ENCODE data around the gene WFS1. TPM values are rescaled to one million over a fixed set of nuclear protein-coding genes. Genes with fewer than 3 reads are reported as not detected.

WFS1 gene
- total RNA-seq, 2 experiments from 2014 or later = 1.8 to 2.8 TPM

DNA sequence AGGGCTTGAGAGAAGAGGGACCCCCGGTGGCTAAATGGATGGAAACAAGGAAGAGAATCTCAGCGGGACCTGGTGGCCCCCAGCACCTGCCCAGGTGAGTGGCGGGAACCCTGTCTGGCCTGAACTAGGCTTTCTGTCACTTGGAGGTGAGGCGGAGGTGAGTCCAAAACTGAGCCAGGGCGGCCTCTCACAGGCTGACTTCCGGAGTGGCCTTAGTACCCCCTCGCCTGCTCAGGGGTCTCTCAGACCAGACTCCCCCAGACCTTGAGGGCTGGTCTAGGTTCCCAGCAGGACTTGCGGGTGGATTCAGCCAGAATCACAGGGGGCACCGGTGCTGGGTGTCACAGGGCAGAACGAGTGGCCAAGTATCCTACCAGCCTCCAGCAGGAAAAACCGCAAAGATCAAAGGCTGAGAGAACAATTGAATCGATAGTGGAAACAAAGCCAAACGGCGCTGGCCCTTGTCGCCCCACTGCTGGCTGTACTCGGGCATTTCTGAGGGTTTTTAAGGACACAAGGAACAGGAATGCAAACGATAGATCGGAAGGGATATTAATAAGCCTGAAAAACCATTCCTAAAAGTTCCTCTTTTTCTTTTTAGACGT, 67.8 kb downstream of the WFS1 start:
- Mint-ChIP-seq H3K36me3 (ENCODE audit: low read depth) (no peaks in the 10 kb centered on the region), H3K9me3 (no peaks in the 10 kb centered on the region), H3K27ac (no peak overlapping the region), H3K4me1 (ENCODE audit: low read depth) (peaks cover 13% of the 10 kb centered on the region), H3K4me3 (no peak overlapping the region), H3K27me3 (peaks cover 42% of the 10 kb centered on the region)
- intact Hi-C loops (cut with micrococcal nuclease) = no loop called here
- ChIA-PET POLR2A (no interaction called here), CTCF (interaction anchor here (1.2 kb wide), 1 partner anchor 10 kb away, joined by 4 read pairs; no protein-coding TSS in a partner anchor)
- TF ChIP-seq, protein P1, sequence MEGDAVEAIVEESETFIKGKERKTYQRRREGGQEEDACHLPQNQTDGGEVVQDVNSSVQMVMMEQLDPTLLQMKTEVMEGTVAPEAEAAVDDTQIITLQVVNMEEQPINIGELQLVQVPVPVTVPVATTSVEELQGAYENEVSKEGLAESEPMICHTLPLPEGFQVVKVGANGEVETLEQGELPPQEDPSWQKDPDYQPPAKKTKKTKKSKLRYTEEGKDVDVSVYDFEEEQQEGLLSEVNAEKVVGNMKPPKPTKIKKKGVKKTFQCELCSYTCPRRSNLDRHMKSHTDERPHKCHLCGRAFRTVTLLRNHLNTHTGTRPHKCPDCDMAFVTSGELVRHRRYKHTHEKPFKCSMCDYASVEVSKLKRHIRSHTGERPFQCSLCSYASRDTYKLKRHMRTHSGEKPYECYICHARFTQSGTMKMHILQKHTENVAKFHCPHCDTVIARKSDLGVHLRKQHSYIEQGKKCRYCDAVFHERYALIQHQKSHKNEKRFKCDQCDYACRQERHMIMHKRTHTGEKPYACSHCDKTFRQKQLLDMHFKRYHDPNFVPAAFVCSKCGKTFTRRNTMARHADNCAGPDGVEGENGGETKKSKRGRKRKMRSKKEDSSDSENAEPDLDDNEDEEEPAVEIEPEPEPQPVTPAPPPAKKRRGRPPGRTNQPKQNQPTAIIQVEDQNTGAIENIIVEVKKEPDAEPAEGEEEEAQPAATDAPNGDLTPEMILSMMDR (IDR thresholded peaks at IDR 0.05) = no peak
- ATAC-seq (no peak), DNase-seq (no peak)

DNA sequence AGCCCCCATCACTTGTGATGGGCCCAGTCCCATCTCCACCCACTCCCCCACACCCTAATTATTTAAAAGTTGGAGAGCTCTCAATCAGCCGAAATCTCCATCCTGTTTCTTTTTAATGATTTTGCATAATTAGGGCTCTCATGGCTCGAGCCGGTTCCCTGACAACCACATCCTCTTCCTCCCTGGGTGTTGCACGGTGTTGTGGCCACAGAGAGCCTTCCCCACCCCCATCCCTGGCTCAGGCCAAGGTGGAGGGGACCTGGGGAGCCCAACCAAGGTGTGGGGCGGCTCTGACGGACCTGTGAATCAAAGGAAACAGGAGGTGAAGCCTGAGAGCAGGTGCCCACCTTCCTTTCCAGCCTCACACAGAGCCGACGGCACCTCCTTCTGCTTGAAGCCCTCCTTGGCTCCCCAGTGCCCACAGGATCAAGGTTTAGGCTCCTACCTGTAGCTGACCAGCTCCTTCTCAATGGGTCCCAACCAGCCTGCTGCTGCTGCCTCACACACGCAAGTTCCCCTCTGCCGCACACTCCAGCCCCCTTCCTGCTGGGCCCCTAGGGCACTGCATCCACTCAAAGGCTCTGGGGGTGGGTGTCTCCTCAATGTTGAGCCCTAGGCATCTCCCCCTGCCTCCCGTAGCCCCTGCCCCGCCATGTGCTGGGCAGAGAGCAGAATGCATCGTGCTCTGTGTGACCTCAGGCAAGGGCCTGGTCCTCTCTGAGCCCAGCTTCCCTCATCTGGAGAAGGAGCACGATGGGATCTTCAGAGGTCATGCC, 68.7 kb downstream of the WFS1 start:
- POLR2A ChIA-PET = no interaction called here
- peaks cover 13% of the 10 kb centered on the region for H3K4me1 Mint-ChIP-seq (ENCODE audit: low read depth)
- DNase-seq (peak; percentile 39), ATAC-seq (peak; percentile 58)
- H3K27ac Mint-ChIP-seq = no peak overlapping the region
- no peak overlapping the region for H3K4me3 Mint-ChIP-seq
- H3K9me3 Mint-ChIP-seq = no peaks in the 10 kb centered on the region
- intact Hi-C loops (cut with micrococcal nuclease) = no loop called here
- CTCF ChIA-PET = no interaction called here
- H3K27me3 Mint-ChIP-seq = peaks cover 44% of the 10 kb centered on the region
- H3K36me3 Mint-ChIP-seq (ENCODE audit: low read depth) = no peaks in the 10 kb centered on the region
- TF ChIP-seq, protein P1 (IDR thresholded peaks at IDR 0.05) = no peak

DNA sequence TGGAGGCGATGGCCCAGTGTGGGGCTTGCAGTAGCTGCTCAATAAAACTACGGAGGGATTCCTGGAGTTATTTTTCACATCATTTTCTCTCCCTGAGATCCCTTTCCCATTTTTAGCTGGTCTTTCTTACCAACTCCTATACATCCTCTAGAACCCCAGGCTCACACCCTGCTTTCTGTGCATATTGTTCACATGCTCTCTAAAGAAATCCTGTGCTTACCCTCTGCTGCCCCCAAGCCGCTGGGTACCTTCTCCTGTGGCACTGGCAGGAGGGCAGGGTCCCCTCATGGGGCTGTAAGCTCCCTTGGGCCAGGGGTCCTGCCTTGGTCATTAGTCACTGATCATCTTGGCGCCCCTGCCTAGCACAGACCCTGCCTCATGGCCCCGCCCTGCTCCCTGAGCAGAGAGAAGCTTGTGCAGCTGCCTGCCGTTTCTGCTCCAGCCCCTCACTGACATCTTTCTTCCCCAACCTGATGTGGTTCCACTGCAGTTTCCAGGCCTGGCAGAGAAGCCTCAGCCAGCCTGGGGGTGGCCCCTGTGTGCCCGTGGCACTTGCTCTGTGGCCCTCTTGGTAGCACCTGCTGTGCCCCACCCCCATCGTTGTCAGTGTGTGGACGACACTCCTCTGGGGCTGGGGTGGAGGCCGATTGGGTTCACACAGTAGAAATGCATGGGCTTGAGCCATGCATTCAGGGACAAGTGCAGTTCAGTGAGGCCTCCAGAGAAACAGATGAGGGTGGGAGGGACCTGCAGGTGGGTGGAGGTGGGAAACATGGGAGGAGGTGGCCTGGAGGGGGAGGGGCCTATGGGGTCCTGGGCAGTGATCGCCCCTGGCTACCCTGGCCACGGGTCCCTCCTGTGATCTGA, 69.5 kb downstream of the WFS1 start:
- TF ChIP-seq, protein P1 (IDR thresholded peaks at IDR 0.05) = no peak
- no peak for ATAC-seq
- H3K4me3 Mint-ChIP-seq = no peak overlapping the region
- H3K4me1 Mint-ChIP-seq (ENCODE audit: low read depth) = peaks cover 13% of the 10 kb centered on the region
- ChIA-PET CTCF (no interaction called here), POLR2A (no interaction called here)
- H3K9me3 Mint-ChIP-seq = no peaks in the 10 kb centered on the region
- H3K27me3 Mint-ChIP-seq = peaks cover 44% of the 10 kb centered on the region
- no peaks in the 10 kb centered on the region for H3K36me3 Mint-ChIP-seq (ENCODE audit: low read depth)
- no peak overlapping the region for H3K27ac Mint-ChIP-seq
- intact Hi-C loops (cut with micrococcal nuclease) = no loop called here
- DNase-seq = no peak

DNA sequence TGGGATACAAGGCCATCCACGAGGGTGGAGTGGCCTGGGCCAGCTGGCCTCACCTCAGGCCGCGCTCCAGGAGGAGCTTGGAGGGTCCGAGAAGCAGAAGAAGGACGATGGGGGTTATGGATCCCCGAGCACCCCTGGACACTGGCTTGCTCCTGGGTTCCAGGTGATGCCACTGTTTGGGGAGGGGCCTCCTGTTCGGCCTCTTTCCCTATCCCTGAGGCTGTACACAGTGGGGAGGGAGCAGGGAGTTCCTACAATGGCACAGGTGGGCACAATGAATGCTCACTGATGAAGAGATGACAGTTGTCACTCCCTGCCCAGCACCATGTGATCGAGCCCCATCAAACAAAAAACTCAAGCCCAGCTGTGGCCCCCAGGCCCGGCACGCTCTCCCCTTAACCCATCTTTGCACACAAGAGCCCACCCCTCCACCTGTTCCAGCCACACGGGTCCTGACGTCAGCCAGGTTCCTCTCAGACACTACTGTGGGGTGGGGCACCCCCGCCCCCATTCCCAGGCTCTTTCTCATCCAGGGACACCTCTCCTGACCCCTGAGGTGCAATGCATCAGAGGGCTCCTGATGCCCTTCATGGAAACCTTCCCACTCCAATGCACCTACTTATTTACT, 70.3 kb downstream of the WFS1 start:
- ATAC-seq = no peak
- CTCF ChIA-PET = interaction anchor here (1.2 to 3.1 kb wide), 2 partner anchors 8 to 342 kb away, joined by 4 to 13 read pairs; no protein-coding TSS in a partner anchor
- POLR2A ChIA-PET = no interaction called here

More for the DNA sequence above, 70.3 kb downstream of the WFS1 start:
- Mint-ChIP-seq H3K4me3 (no peak overlapping the region), H3K36me3 (ENCODE audit: low read depth) (no peaks in the 10 kb centered on the region), H3K27ac (no peak overlapping the region), H3K9me3 (no peaks in the 10 kb centered on the region), H3K4me1 (ENCODE audit: low read depth) (peaks cover 13% of the 10 kb centered on the region), H3K27me3 (peaks cover 42% of the 10 kb centered on the region)
- TF ChIP-seq, protein P1 (IDR thresholded peaks at IDR 0.05) = no peak
- intact Hi-C loops (cut with micrococcal nuclease) = no loop called here
- DNase-seq = no peak

All from activated CD8-positive, alpha-beta T cell treated with anti-CD3 and anti-CD28 coated beads for 36 hours (primary cell).